ENCODE measurements around the gene INTS6L. TPM values are rescaled to one million over a fixed set of nuclear protein-coding genes. Genes with fewer than 3 reads are reported as not detected.

INTS6L gene
- polyA plus RNA-seq, 3 donors, result 2.7 to 29.0 (median 3.0) TPM

DNA sequence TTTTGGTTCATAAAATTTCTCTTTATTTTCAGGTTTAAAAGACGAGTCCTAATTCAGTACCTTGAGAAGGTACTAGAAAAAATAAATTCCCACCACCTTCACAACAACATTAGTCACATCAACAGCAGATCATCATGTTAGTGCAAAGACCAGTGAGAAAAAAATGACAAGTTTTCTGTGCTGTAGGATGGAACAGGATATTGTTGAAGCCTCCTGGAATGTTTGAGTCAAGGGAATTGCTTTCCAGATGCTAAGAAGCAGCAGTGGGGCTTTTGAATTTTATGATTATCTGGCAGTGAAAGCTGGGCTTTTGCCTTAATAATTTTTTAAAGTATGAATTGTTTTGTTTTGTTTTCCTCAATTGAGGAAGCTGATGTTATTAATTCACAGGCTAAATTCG is 61.0 kb downstream of the INTS6L start:
- Mint-ChIP-seq H3K36me3 (peaks cover 43 to 44% of the 10 kb centered on the region in 2 donors), H3K27me3 (ENCODE audit: low read depth in 3 of 3) (peaks cover 0 to 2% (median 0%) of the 10 kb centered on the region in 3 donors), H3K4me1 (peaks cover 3% of the 10 kb centered on the region), H3K4me3 (no peak overlapping the region), H3K27ac (no peak overlapping the region), H3K9me3 (no peaks in the 10 kb centered on the region)
- no peak overlapping the region for H3K9ac ChIP-seq (ENCODE audit: insufficient read depth, low read length, poor library complexity, severe bottlenecking)
- no peaks in the 10 kb centered on the region for H3K27me3 ChIP-seq (ENCODE audit: control insufficient read depth in 2 of 2, insufficient read depth in 2 of 2, low read length in 2 of 2)
- WGBS (ENCODE audit: insufficient coverage), result no CpG with 5 or more reads among the region's 2 CpGs
- peaks cover 33 to 57% of the 10 kb centered on the region in 2 donors for H3K36me3 ChIP-seq (replicated peaks in 1 of 2; ENCODE audit: control insufficient read depth in 1 of 2, insufficient read depth in 2 of 2, low read length in 2 of 2)
- H3K4me1 ChIP-seq (ENCODE audit: control insufficient read depth in 1 of 2, insufficient read depth in 2 of 2, low read length in 2 of 2), result no peaks in the 10 kb centered on the region
- H3K4me3 ChIP-seq (replicated peaks in 1 of 3; ENCODE audit: low read depth in 2 of 3, low read length in 3 of 3), result no peak overlapping the region
- DNase-seq, result no peak
- H2AFZ ChIP-seq (ENCODE audit: insufficient read depth, low read depth, low read length, poor library complexity, severe bottlenecking), result no peak overlapping the region
- H3K79me2 ChIP-seq (ENCODE audit: insufficient read depth, low read length), result no peaks in the 10 kb centered on the region
- no peak overlapping the region for H3K27ac ChIP-seq (ENCODE audit: low read depth in 1 of 2, low read length in 2 of 2)
- H3K9me3 ChIP-seq (replicated peaks in 1 of 2; ENCODE audit: control insufficient read depth in 1 of 2, insufficient read depth in 1 of 2, low read length in 2 of 2), result no peaks in the 10 kb centered on the region
- TF ChIP-seq, protein P1, sequence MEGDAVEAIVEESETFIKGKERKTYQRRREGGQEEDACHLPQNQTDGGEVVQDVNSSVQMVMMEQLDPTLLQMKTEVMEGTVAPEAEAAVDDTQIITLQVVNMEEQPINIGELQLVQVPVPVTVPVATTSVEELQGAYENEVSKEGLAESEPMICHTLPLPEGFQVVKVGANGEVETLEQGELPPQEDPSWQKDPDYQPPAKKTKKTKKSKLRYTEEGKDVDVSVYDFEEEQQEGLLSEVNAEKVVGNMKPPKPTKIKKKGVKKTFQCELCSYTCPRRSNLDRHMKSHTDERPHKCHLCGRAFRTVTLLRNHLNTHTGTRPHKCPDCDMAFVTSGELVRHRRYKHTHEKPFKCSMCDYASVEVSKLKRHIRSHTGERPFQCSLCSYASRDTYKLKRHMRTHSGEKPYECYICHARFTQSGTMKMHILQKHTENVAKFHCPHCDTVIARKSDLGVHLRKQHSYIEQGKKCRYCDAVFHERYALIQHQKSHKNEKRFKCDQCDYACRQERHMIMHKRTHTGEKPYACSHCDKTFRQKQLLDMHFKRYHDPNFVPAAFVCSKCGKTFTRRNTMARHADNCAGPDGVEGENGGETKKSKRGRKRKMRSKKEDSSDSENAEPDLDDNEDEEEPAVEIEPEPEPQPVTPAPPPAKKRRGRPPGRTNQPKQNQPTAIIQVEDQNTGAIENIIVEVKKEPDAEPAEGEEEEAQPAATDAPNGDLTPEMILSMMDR (IDR thresholded peaks at IDR 0.05), result no peak
- H3K4me2 ChIP-seq (replicated peaks; ENCODE audit: extremely low read depth, low read length, poor library complexity, severe bottlenecking), result no peak overlapping the region
- intact Hi-C loops (cut with micrococcal nuclease), result no loop called here
- H4K20me1 ChIP-seq (ENCODE audit: insufficient read depth, low read length), result no peaks in the 10 kb centered on the region

DNA sequence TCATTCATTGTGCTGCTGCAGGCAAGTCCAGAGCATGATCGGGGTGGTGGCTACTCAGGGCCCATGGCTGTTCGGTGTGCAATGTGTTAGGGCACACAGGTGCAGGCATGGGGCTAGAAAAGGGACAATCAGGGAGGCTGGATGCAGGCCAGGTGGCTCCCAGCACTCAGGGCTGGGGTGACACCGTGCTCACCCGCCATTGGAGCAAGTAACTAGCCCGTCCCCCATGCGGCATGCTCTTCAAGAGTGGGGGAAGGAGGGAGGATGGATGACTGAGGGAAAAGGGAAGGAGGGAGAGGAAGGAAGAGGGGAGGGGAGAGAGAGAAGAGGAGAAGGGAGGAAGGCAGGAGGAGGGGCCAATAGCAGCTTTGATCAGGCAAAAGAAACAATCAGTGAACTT is 64.7 kb downstream of the INTS6L start:
- no peak overlapping the region for H3K4me2 ChIP-seq (replicated peaks; ENCODE audit: extremely low read depth, low read length, poor library complexity, severe bottlenecking)
- peaks cover 0 to 1% (median 0%) of the 10 kb centered on the region in 3 donors for H3K27me3 Mint-ChIP-seq (ENCODE audit: low read depth in 3 of 3)
- H3K27ac ChIP-seq (ENCODE audit: low read depth in 1 of 2, low read length in 2 of 2), result no peak overlapping the region
- peaks cover 5% of the 10 kb centered on the region for H3K4me1 Mint-ChIP-seq
- no peaks in the 10 kb centered on the region for H3K79me2 ChIP-seq (ENCODE audit: insufficient read depth, low read length)
- H3K27me3 ChIP-seq (ENCODE audit: control insufficient read depth in 2 of 2, insufficient read depth in 2 of 2, low read length in 2 of 2), result no peaks in the 10 kb centered on the region
- H2AFZ ChIP-seq (ENCODE audit: insufficient read depth, low read depth, low read length, poor library complexity, severe bottlenecking), result no peak overlapping the region
- H3K9ac ChIP-seq (ENCODE audit: insufficient read depth, low read length, poor library complexity, severe bottlenecking), result no peak overlapping the region
- H4K20me1 ChIP-seq (ENCODE audit: insufficient read depth, low read length), result no peaks in the 10 kb centered on the region
- TF ChIP-seq, protein P1 (IDR thresholded peaks at IDR 0.05), result no peak
- no peak overlapping the region for H3K4me3 Mint-ChIP-seq
- intact Hi-C loops (cut with micrococcal nuclease), result no loop called here
- H3K9me3 Mint-ChIP-seq, result peaks cover 0 to 2% (median 0%) of the 10 kb centered on the region in 7 donors
- no peaks in the 10 kb centered on the region for H3K4me1 ChIP-seq (ENCODE audit: control insufficient read depth in 1 of 2, insufficient read depth in 2 of 2, low read length in 2 of 2)
- 98% methylated on average over 6 of the region's 6 CpGs for WGBS (ENCODE audit: insufficient coverage)
- no peak overlapping the region for H3K4me3 ChIP-seq (replicated peaks in 1 of 3; ENCODE audit: low read depth in 2 of 3, low read length in 3 of 3)
- no peak for DNase-seq
- H3K9me3 ChIP-seq (replicated peaks in 1 of 2; ENCODE audit: control insufficient read depth in 1 of 2, insufficient read depth in 1 of 2, low read length in 2 of 2), result no peaks in the 10 kb centered on the region
- no peak overlapping the region for H3K27ac Mint-ChIP-seq
- H3K36me3 Mint-ChIP-seq, result peaks cover 13 to 14% of the 10 kb centered on the region in 2 donors
- H3K36me3 ChIP-seq (replicated peaks in 1 of 2; ENCODE audit: control insufficient read depth in 1 of 2, insufficient read depth in 2 of 2, low read length in 2 of 2), result peaks cover 3 to 20% of the 10 kb centered on the region in 2 donors
